K562 (cell line): ENCODE results near the gene THAP8. TPM values are rescaled to one million over a fixed set of nuclear protein-coding genes. Genes with fewer than 3 reads are reported as not detected.
A peak's percentile ranks its signal among the peaks of the same experiment; 100 is the strongest.

Source experiments
- AFF4 ChIP-seq: sonication (generic); formaldehyde crosslinking; IDR thresholded peaks from 2 replicates; pipeline ENCODE4 v1.8.0; 2023; ENCODE audit warnings: mild to moderate bottlenecking, missing genetic modification reagents
- CLOCK ChIP-seq: fragments of 250-450 bp; sonication (Bioruptor Pico); IDR thresholded peaks from 2 replicates; pipeline ENCODE4 v1.4.0; 2020; ENCODE audit warnings: mild to moderate bottlenecking, moderate library complexity, borderline replicate concordance
- CTBP1 ChIP-seq: fragments of 450-650 bp; IDR thresholded peaks from 2 replicates; pipeline ENCODE4 v1.6.1; 2016; ENCODE audit warnings: borderline replicate concordance
- GABPB2 ChIP-seq: fragments of 250-450 bp; sonication (Bioruptor Pico); conservative IDR thresholded peaks from 2 replicates; pipeline ENCODE4 v1.5.1; 2021; ENCODE audit warnings: mild to moderate bottlenecking
- MYC ChIP-seq, 2 experiments: fragments of 250-450 bp in 1 of 2; sonication (Bioruptor Pico) in 1 of 2; IDR thresholded peaks; 2 replicates each; pipeline versions ENCODE4 v1.5.1 to v1.6.1; 2012 to 2021; ENCODE audit warnings: low read depth in 2 of 2, borderline replicate concordance in 1 of 2, improper control_type of control experiment in 1 of 2, low read length in 1 of 2, mild to moderate bottlenecking in 1 of 2, moderate library complexity in 1 of 2
- NEUROD1 ChIP-seq: fragments of 150-350 bp; IDR thresholded peaks from 2 replicates; pipeline ENCODE4 v1.6.1; 2014; ENCODE audit warnings: borderline replicate concordance, low read length, low read depth; ENCODE audit not compliant: partially characterized antibody
- PKNOX1 ChIP-seq: fragments of 450-650 bp; IDR thresholded peaks from 2 replicates; pipeline ENCODE4 v1.6.1; 2016
- SPI1 ChIP-seq: IDR thresholded peaks from 2 replicates; pipeline ENCODE4 v1.6.1; 2011; ENCODE audit warnings: low read depth, low read length, control low read depth, borderline replicate concordance
- SRF ChIP-seq, 2 experiments: fragments of 250-450, 450-650 bp in 1 of 2; sonication (Bioruptor Pico) in 1 of 2; sonication (generic) in 1 of 2; formaldehyde crosslinking; IDR thresholded peaks; 2 replicates each; pipeline versions ENCODE4 v1.5.0 to v1.5.1; 2020 to 2022; ENCODE audit warnings: mild to moderate bottlenecking in 1 of 2, missing genetic modification reagents in 1 of 2
- TAF7 ChIP-seq: fragments of 450-650 bp; IDR thresholded peaks from 2 replicates; pipeline ENCODE4 v1.6.1; 2016; ENCODE audit warnings: missing genetic modification characterization, missing compliant biosample characterization
- TEAD2 ChIP-seq: fragments of 450-650 bp; IDR thresholded peaks from 2 replicates; pipeline ENCODE4 v1.6.1; 2016; ENCODE audit warnings: missing genetic modification characterization, control low read depth, missing compliant biosample characterization
- THAP12 ChIP-seq: fragments of 250-450 bp; sonication (Bioruptor Pico); IDR thresholded peaks from 2 replicates; pipeline ENCODE4 v1.9.0; 2021; ENCODE audit warnings: mild to moderate bottlenecking, inconsistent platforms
- ZC3H11A ChIP-seq: IDR thresholded peaks from 2 replicates; pipeline ENCODE4 v1.6.1; 2012; ENCODE audit warnings: low read depth, low read length, improper control_type of control experiment
- ZKSCAN3 ChIP-seq: fragments of 250-450 bp; sonication (Bioruptor Pico); IDR thresholded peaks from 2 replicates; pipeline ENCODE4 v1.4.0; 2020
- ZNF224 ChIP-seq: sonication (generic); formaldehyde crosslinking; IDR thresholded peaks from 2 replicates; pipeline ENCODE4 v1.8.0; 2022; ENCODE audit warnings: mild to moderate bottlenecking, missing genetic modification reagents
- ZNF23 ChIP-seq: fragments of 250-450 bp; sonication (Bioruptor Pico); IDR thresholded peaks from 2 replicates; pipeline ENCODE4 v1.4.0; 2020; ENCODE audit warnings: mild to moderate bottlenecking
- polyA plus RNA-seq, 8 experiments: library from polyadenylated mRNA; depleted of rRNA in 4 of 8; stranded (reverse) in 5 of 8; unstranded in 3 of 8; fragments of >200 nt; fragmentation: Nextera tagmentation in 2 of 8; fragmentation: Illumina TruSeq in 1 of 8; extraction: Ambion mirVana in 2 of 8; extraction: Trizol in 1 of 8; gene quantifications; 2 replicates each; pipeline versions ENCODE4 v1.2.1 to v1.2.3, GENCODE V29; 2011 to 2014; ENCODE audit warnings: inconsistent platforms in 1 of 8, missing spikeins in 1 of 8
- total RNA-seq, 7 experiments: library from RNA; depleted of rRNA in 6 of 7; stranded (reverse); fragments of >200 nt in 6 of 7; fragmentation: Illumina TruSeq in 2 of 7; extraction: Trizol in 2 of 7; gene quantifications; 2 replicates each; pipeline versions ENCODE4 v1.2.1 to v1.2.3, GENCODE V29; 2011 to 2021; ENCODE audit warnings: low replicate concordance in 1 of 7

Gene THAP8
- total and polyA plus RNA-seq, 9 of the 15 experiments (the other 6 are each of a cell fraction or from before 2014, with no cell fraction given) = 0.11 to 2.0 (median 0.94) TPM

GRCh38 chr19:36054733-36055686, 925 bp upstream of the THAP8 start, which contains the start of gene WDR62 (continued):
- TF ChIP-seq THAP12 (CRISPR knock-in tag) (no peak; the same call in 1 of the 2 replicates), SRF (CRISPR knock-in tag; IDR thresholded peaks at IDR 0.05) (no peak), NEUROD1 (peak; percentile 88), ZKSCAN3 (CRISPR knock-in tag) (no peak), TEAD2 (no peak), CLOCK (CRISPR knock-in tag) (no peak), ZNF224 (CRISPR knock-in tag) (no peak), TAF7 (0 out of 2 replicates have a peak, but pooled peaks have one; percentile 17), CTBP1 (peak; percentile 12), AFF4 (CRISPR knock-in tag) (no peak), PKNOX1 (no peak; the same call in 1 of the 2 replicates), MYC (IDR thresholded peaks at IDR 0.05; ENCODE audit: low read depth, low read length) (no peak; the same call in 1 of the 2 replicates), MYC (CRISPR knock-in tag; IDR thresholded peaks at IDR 0.05; ENCODE audit: borderline replicate concordance, low read depth) (no peak), SPI1 (no peak), ZC3H11A (no peak), GABPB2 (CRISPR knock-in tag) (no peak), ZNF23 (CRISPR knock-in tag) (no peak)
